Kidney (tissue), 14 donors: ENCODE results near the gene RASAL3. TPM values are rescaled to one million over a fixed set of nuclear protein-coding genes. Genes with fewer than 3 reads are reported as not detected.

Experiments used
- DNase-seq, 5 donors: peaks; one replicate each; pipeline ENCODE4 v3.0.0-alpha.2; 2013 to 2020
- FAIRE-seq: peaks from 2 replicates; lab custom pipeline; 2012; peaks lifted over from hg19 to GRCh38; lab: Jason Lieb, UNC
- H3K27ac ChIP-seq, 2 donors: one replicate each; pipeline ENCODE4 v1.7.0; 2013; ENCODE audit warnings: low read depth in 2 of 2, low read length in 2 of 2, inconsistent platforms in 1 of 2
- H3K27me3 ChIP-seq: one replicate; pipeline ENCODE4 v1.7.1; 2013; ENCODE audit warnings: low read length, inconsistent platforms; ENCODE audit not compliant: control insufficient read depth, insufficient read depth
- H3K36me3 ChIP-seq, 3 donors: one replicate each; pipeline versions ENCODE4 v1.7.0 to v1.7.1; 2013; ENCODE audit warnings: low read length in 3 of 3, control low read depth in 1 of 3, inconsistent platforms in 1 of 3; ENCODE audit not compliant: insufficient read depth in 3 of 3, control insufficient read depth in 2 of 3
- H3K4me1 ChIP-seq, 3 donors: one replicate each; pipeline versions ENCODE4 v1.7.0 to v1.7.1; 2013; ENCODE audit warnings: low read length in 3 of 3, inconsistent platforms in 1 of 3, low read depth in 1 of 3; ENCODE audit not compliant: control insufficient read depth in 2 of 3, insufficient read depth in 2 of 3
- H3K4me3 ChIP-seq, 3 donors: one replicate each; pipeline versions ENCODE4 v1.7.0 to v1.8.1; 2013; ENCODE audit warnings: low read length in 3 of 3, control low read depth in 1 of 3, inconsistent platforms in 1 of 3
- H3K9ac ChIP-seq, 3 donors: one replicate each; pipeline versions ENCODE4 v1.7.0 to v1.7.1; 2013; ENCODE audit warnings: low read length in 3 of 3, control low read depth in 1 of 3, inconsistent platforms in 1 of 3
- H3K9me3 ChIP-seq, 3 donors: one replicate each; pipeline versions ENCODE4 v1.7.0 to v1.7.1; 2013; ENCODE audit warnings: low read length in 3 of 3, control low read depth in 1 of 3, inconsistent platforms in 1 of 3; ENCODE audit not compliant: control insufficient read depth in 2 of 3, insufficient read depth in 1 of 3
- intact Hi-C: fragments of 100-400 bp; cut with DNase I; formaldehyde crosslinking; loops from one replicate; pipeline ENCODE4 v1.11.1; 2022
- polyA plus RNA-seq: library from polyadenylated mRNA; stranded (reverse); fragments of 350-450 nt; fragmentation: Illumina TruSeq; extraction: RNeasy Lipid Tissue Mini Kit (QIAGEN cat#74804); gene quantifications from one replicate; pipeline ENCODE4 v1.2.3, GENCODE V29; 2014; ENCODE audit warnings: low read depth, low replicate concordance; ENCODE audit not compliant: insufficient read depth
- total RNA-seq: library from RNA; stranded (reverse); fragmentation: NEBNext Ultra II Directional; extraction: Animal tissue kit (Norgen Biotek cat#: 25700); gene quantifications from one replicate; pipeline ENCODE4 v1.2.1, GENCODE V29; 2021
- TF ChIP-seq, protein P1 (sequence below): IDR thresholded peaks from 3 replicates; pipeline ENCODE4 v1.5.1; 2012; ENCODE audit warnings: mild to moderate bottlenecking, moderate library complexity, borderline replicate concordance; ENCODE audit not compliant: insufficient read depth; ENCODE audit errors: extremely low read depth
- donor health status: control.
- donor health status: control.
- donor health status: control.
- donor health status: control.
- donor health status: control.
- donor health status: DM: yes; HTN: yes; CAD: no.
- donor health status: Normal renal cell carcinoma (clear cell type).

The RASAL3 gene
- total and polyA plus RNA-seq, 2 donors from 2014 or later, result 1.5 to 12.1 TPM

- no peak overlapping the region for H3K9ac ChIP-seq
- TF ChIP-seq, protein P1, sequence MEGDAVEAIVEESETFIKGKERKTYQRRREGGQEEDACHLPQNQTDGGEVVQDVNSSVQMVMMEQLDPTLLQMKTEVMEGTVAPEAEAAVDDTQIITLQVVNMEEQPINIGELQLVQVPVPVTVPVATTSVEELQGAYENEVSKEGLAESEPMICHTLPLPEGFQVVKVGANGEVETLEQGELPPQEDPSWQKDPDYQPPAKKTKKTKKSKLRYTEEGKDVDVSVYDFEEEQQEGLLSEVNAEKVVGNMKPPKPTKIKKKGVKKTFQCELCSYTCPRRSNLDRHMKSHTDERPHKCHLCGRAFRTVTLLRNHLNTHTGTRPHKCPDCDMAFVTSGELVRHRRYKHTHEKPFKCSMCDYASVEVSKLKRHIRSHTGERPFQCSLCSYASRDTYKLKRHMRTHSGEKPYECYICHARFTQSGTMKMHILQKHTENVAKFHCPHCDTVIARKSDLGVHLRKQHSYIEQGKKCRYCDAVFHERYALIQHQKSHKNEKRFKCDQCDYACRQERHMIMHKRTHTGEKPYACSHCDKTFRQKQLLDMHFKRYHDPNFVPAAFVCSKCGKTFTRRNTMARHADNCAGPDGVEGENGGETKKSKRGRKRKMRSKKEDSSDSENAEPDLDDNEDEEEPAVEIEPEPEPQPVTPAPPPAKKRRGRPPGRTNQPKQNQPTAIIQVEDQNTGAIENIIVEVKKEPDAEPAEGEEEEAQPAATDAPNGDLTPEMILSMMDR, result no peak
- no peak overlapping the region for H3K4me3 ChIP-seq
- H3K36me3 ChIP-seq, result peaks cover 0 to 2% (median 0%) of the 10 kb centered on the region in 3 donors
- no peaks in the 10 kb centered on the region for H3K9me3 ChIP-seq
- H3K27me3 ChIP-seq, result no peaks in the 10 kb centered on the region
- intact Hi-C loops, result no loop called here
- H3K27ac ChIP-seq, result no peak overlapping the region
- peaks cover 0 to 10% (median 5%) of the 10 kb centered on the region in 3 donors for H3K4me1 ChIP-seq
- DNase-seq (no peak), FAIRE-seq (no peak)
Measured at GRCh38 chr19:15436012-15436825, 28.1 kb downstream of the RASAL3 start.

DNA sequence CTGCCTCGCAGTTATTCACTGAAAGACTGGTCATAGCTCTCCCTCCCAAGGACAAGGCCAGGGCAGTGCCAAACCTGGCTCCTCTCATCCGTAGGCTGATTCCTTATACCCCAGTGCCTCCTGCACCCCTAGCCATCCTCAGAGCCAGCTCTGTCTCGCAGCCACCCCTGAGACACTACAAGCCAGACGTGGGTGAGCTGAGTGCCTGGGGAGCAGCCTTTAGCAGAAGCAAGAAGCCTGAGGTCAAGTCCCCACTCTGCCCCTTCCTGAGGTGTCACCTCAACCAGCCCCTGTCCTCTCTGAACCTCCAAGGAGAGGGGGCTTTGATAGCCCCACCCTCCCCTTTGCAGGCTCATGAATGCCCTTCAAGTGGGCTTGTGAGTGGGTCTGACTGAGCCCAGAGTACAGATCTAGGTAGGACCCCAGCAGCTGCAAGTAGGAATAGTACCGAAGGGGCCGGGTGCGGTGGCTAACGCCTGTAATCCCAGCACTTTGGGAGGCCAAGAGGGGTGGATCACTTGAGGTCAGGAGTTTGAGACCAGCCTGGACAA, 30.8 kb downstream of the RASAL3 start:
- no peaks in the 10 kb centered on the region for H3K27me3 ChIP-seq
- intact Hi-C loops, result no loop called here
- FAIRE-seq (no peak), DNase-seq (no peak)
- H3K4me3 ChIP-seq, result peak overlapping the region; percentile 42 to 95 (median 47)
- no peaks in the 10 kb centered on the region for H3K9me3 ChIP-seq
- TF ChIP-seq, protein P1, result no peak
- H3K27ac ChIP-seq, result no peak overlapping the region
- H3K9ac ChIP-seq, result peak overlapping the region; percentile 41 to 75 (median 65)
- peaks cover 0 to 2% (median 0%) of the 10 kb centered on the region in 3 donors for H3K36me3 ChIP-seq
- H3K4me1 ChIP-seq, result peaks cover 0 to 16% (median 5%) of the 10 kb centered on the region in 3 donors

GRCh38 chr19:15432629-15433518, 31.5 kb downstream of the RASAL3 start:
- FAIRE-seq (no peak), DNase-seq (peak; percentile 92 to 98 (median 96))
- peak overlapping the region; percentile 69 to 71 for H3K27ac ChIP-seq
- H3K27me3 ChIP-seq, result no peaks in the 10 kb centered on the region
- intact Hi-C loops, result no loop called here
- peaks cover 0 to 2% (median 0%) of the 10 kb centered on the region in 3 donors for H3K36me3 ChIP-seq
- peaks cover 0 to 16% (median 5%) of the 10 kb centered on the region in 3 donors for H3K4me1 ChIP-seq
- peak overlapping the region; percentile 76 to 95 (median 83) for H3K4me3 ChIP-seq
- no peaks in the 10 kb centered on the region for H3K9me3 ChIP-seq
- peak overlapping the region in 2 of 3 donors; percentile 65 to 75 for H3K9ac ChIP-seq
- TF ChIP-seq, protein P1, result peak; percentile 7
